HG03457 (cell line): ENCODE results near the gene FGF12.

Source experiments
- ATAC-seq: cut with Tn5 transposase; IDR thresholded peaks from one replicate; pipeline ENCODE4 v1.9.1; 2021; ENCODE audit warnings: moderate number of reproducible peaks; ENCODE audit not compliant: unreplicated experiment

The FGF12 gene

GRCh38 chr3:192277477-192277876 is 449.9 kb downstream of the FGF12 start:
- ATAC-seq = no peak

GRCh38 chr3:192275741-192276355 is 451.5 kb downstream of the FGF12 start:
- no peak for ATAC-seq

DNA sequence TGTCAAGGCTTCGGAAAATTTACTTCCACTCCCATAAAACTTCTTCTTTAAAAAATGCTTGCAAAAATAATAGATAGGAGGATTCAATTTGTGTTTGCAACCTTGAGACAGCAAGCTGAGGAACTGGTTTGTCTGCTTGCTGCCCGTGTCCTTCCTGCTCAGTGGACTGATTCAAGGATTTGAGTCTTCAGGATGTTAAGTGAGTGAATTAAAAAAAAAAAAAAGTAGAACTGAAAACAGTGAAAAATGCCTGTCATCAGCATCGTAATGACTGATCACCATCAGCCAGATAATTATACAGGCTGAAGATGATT is 453.7 kb downstream of the FGF12 start:
- no peak for ATAC-seq

DNA sequence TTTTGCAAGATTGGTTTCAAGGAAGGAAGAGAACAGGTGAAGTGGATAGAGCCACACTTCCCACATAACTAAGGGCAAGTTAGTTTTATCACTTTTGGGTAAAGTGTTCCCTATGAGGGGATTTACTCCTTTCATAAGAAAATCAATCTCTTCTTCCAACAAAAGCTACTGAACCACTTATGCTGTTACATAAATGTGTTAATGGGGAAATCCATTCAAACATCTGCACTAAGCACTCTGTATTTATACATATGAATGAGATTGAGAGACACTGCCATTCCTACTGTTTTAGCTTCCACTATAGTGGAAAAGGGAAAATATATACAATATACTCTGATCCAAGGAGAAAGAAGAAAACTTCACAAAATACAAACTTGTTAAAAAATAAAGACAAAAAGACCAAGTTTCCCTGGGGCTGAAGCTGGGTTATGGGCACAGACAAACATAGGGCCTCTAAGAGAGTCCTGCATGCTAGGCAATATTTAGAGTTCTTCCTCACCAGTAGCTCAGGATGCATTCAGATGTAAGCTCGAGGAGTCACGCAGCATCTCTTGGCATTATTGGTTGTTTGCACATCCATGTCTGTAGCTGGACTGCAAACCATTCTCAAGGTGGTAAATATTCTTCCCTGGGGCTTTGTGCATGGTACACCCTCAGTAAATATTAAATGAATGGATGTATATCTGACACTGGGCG is 454.2 kb downstream of the FGF12 start:
- ATAC-seq = no peak

DNA sequence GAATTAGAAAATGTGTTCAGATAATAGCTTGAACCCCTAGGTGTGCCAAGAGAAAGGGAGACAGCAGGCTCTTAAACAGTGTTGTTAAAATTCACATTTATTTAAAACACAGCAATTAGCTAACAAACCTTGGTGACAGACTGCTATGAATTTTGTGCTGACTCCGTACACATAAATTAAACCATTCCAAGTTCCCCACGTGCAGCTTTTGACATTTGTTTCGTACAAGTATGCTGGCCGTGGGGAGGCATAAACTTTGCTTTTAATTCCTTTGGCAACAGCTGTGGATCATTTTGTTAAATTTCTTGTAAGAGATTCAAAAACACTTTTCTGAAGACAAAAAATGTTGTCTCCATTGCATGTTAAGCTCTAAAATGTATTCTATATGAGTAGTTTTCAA is 465.3 kb downstream of the FGF12 start:
- ATAC-seq = no peak

DNA sequence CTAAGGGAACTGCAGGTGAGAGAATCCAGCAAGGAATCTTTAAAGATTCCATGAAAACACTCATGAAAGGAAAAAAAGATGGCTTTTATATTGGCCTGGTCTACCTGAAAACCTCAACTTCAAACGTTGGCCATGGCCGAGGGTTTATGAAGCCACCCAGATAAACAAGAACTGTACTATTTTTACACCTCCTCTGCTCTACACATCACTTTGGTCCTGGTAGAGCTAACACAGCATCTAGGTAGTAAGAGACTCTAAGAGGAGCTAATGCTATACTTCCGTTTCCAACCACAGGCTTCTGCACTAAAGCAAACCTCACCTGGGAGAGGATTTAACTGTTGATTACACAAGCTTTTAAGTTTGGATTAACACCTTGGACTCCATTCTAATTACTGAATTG is 466.2 kb downstream of the FGF12 start:
- no peak for ATAC-seq

GRCh38 chr3:192260116-192261010 is 467.0 kb downstream of the FGF12 start:
- ATAC-seq = no peak

- no peak for ATAC-seq
Measured at GRCh38 chr3:192259661-192260060, 467.7 kb downstream of the FGF12 start.

DNA sequence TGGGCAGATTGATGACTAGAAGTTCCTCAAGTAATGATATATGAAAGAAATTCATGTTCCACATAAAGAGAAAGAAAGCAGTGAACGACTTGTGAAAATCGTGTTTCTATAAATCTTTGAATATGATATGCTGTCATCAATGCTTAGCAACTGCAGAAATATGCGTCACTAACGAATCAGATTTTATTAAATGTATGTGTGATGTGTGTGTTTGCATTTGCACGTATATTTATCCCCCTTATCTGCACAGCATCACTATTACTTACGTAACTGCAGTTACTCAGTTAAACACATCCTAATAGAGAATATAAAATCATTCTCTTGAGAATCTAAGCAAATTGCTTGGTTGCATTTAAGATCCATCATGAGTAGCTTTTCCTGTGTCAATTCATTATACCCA is 468.6 kb downstream of the FGF12 start:
- no peak for ATAC-seq

- ATAC-seq = no peak
Measured at GRCh38 chr3:192255839-192256238, 471.5 kb downstream of the FGF12 start.

GRCh38 chr3:192253138-192253887 is 474.0 kb downstream of the FGF12 start:
- ATAC-seq = no peak

DNA sequence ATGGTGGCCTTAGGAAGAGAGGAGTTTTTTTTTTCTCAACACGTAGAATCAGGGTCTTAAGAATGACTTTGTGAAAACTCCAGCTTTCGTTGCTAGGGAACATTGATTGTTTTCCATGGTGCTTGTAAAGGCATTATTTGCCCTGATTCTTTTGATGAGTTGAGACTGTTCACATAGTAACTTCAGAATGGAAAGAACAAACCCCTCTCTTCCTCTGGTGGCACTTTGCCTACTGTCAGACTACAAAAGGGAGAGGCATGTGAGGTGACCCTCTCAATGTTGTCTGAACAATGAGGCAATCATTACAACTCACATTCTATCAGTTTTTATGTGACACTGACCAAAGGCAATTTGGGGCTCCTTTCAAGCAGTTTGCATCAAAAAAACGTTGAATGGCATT is 477.8 kb downstream of the FGF12 start:
- ATAC-seq = no peak

DNA sequence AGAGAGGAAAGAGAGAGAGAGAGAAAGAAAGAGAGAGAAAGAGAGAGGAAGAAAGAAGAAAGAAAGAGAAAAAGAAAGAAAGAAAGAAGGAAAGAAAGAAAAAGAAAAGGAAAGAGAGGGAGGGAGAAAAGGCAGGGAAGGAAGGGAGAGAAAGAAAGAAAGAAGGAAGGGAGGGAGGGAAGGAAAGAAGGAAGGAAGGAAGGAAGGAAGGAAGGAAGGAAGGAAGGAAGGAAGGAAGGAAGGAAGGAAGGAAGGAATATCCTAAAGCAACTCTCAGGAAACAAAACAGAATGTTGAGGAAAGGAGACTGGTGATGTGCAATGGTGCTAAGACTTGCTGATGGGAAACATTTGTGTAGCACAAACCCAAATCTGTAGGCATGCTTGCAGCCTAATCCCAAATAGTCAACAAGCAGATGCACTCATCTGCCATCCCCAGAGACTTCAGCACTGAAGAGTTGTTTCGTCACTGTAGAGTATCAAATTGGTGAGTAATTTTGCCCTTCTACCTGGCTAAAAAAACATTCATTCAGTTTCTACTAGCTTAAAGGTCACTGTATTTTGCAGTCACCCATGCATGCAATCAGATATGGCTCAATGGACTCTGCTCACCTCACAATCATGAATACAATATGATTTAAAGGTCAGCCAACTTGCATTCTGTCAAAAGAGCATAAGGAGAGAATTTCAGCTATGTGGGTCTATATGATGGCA is 480.3 kb downstream of the FGF12 start:
- no peak for ATAC-seq

DNA sequence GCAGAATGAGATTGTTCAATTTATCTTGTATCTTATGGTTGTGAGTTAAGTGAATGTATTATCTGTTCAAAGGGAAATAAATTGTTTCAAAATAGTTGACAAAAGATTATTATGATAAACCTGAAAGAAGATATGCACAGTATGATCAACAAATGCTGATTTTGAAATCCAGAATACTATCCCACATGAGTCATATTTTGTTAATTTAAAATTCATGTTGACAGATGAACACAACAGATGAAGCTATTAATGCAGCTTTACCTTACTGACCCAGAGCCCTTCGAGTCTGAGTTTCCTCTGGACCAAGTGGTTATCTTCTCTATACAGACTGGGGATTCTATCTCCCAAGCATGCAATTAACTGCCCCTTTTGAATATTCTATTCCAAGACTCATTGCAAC is 482.8 kb downstream of the FGF12 start:
- no peak for ATAC-seq

DNA sequence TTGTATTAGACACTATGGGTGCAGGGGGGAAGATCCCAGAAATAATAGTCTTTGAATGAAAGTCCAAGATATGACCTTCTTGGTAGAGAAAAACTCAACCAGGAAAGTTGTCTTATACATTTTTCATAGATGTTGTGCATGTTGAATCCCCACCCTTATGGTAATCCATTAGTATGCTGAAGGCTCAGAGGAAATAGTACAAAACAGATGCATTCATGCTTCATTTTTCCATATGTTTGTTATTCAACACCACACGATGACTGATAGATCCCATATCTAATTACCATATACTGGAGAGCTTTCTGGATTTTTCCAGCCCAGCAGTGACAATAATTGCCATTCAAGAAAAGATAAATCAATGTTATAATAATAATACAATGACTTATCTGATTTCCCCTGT is 487.4 kb downstream of the FGF12 start:
- no peak for ATAC-seq

GRCh38 chr3:192237992-192238608 is 489.2 kb downstream of the FGF12 start:
- no peak for ATAC-seq

- ATAC-seq = no peak
Measured at GRCh38 chr3:192229866-192230265, 497.5 kb downstream of the FGF12 start.

DNA sequence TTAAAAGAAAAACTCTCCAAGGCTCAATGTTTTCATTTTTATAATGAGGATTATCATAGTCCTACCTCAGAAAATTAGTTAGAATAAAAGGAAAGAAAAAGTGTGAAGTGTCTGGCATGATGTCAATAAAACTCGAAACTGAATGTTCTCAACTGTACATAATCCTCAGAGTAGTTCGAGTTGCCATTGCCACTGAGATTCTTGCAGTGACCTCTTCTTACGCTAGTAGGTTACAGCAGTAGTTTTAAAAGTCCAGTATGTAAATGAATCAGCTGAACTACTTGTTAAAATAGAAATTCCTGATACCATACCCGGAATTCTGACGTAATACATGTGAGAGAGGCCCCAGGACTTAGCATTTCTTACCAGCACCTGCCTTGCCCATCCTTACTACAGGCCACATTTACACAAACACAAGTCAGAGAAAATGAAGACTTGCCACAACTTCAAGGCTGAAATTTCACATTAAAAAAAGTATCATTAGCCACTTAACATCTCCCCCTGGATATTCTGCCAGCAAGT is 502.6 kb downstream of the FGF12 start:
- no peak for ATAC-seq

- no peak for ATAC-seq
Measured at GRCh38 chr3:192223815-192224214, 503.5 kb downstream of the FGF12 start.

DNA sequence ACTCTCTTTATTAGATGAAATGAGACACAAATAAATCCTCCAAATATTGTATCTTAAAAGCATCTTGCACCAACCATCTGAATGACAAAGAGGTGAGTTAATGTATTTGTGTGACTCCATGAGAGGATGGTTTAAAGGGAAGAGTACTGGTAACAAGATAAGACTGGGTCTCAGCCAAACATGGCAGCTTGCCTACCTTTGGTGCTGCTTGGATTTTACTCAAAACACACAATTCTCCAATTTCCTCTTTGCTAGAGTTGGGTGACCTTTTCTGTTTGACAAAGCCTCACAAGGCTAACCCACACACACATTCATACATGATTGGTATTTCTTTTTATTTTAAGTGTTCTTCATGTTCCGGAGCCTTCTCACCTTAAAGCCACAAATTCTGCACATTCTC is 506.4 kb downstream of the FGF12 start:
- no peak for ATAC-seq
